ENCODE measurements around the gene ST3GAL5.

- no peak for TF ChIP-seq CTCF (conservative IDR thresholded peaks at IDR 0.05 in 1 of 2, IDR thresholded peaks at IDR 0.05 in 1 of 2; ENCODE audit: low read depth in 1 of 2, low read length in 2 of 2)
- TF ChIP-seq EZH2 (IDR thresholded peaks at IDR 0.05; ENCODE audit: low read length, missing control alignments): no peak
Observed at GRCh38 chr2:85838181-85838580, 50.6 kb downstream of the ST3GAL5 start.

All from fibroblast of lung (primary cell).